NT2/D1 (cell line): ENCODE measurements around the gene SNX12.

Experiments
- DNase-seq: peaks from one replicate; pipeline ENCODE4 v3.0.0-alpha.2; 2011; ENCODE audit warnings: low read depth, low spot score
- H3K27me3 ChIP-seq: 2 replicates; pipeline ENCODE4 v1.6.0; 2011; ENCODE audit warnings: mild to moderate bottlenecking; ENCODE audit not compliant: insufficient read length, insufficient read depth
- H3K36me3 ChIP-seq: 2 replicates; pipeline ENCODE4 v1.6.1; 2011; ENCODE audit warnings: mild to moderate bottlenecking, low read length, mixed read lengths; ENCODE audit not compliant: insufficient read depth, insufficient read length
- H3K4me1 ChIP-seq: 2 replicates; pipeline ENCODE4 v1.5.1; 2011; ENCODE audit not compliant: insufficient read depth, insufficient read length
- H3K4me3 ChIP-seq: 2 replicates; pipeline ENCODE4 v1.5.1; 2011; ENCODE audit warnings: low read depth; ENCODE audit not compliant: insufficient read length
- H3K9ac ChIP-seq: 2 replicates; pipeline ENCODE4 v1.6.0; 2011; ENCODE audit warnings: low read depth; ENCODE audit not compliant: insufficient read length
- H3K9me3 ChIP-seq: 2 replicates; pipeline ENCODE4 v1.5.1; 2011; ENCODE audit warnings: mild to moderate bottlenecking, low read length; ENCODE audit not compliant: insufficient read depth
- SUZ12 ChIP-seq: IDR thresholded peaks from 2 replicates; pipeline ENCODE4 v1.6.1; 2011; ENCODE audit not compliant: insufficient read length, insufficient read depth; ENCODE audit errors: extremely low read depth
- YY1 ChIP-seq: IDR thresholded peaks from 2 replicates; pipeline ENCODE4 v1.6.1; 2011; ENCODE audit not compliant: insufficient read length, insufficient read depth
- ZNF274 ChIP-seq: IDR thresholded peaks from 2 replicates; pipeline ENCODE4 v1.6.1; 2011; ENCODE audit warnings: mild to moderate bottlenecking, low read depth, low read length

SNX12 gene

DNA sequence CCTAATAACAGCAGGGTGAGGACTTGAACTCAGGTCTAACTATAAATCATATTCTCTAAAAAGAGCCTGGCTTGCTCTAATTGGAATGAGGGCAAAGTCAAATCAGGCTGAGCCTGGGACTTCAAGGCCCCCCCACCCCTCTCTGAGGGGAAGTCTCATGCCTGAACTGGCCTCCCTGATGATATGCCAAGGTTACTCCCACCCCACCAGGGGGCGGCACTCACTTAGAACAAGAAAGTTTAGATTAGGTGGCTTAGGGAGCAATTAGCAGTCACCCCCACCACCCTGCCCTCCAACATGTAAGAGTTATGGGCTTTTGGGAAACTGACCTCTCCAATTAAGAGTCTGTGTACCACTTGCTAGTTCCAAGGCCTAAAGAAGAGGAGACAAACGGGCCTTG, 30.2 kb upstream of the SNX12 start:
- no peak for DNase-seq
- no peak overlapping the region for H3K4me3 ChIP-seq
- no peaks in the 10 kb centered on the region for H3K9me3 ChIP-seq

DNA sequence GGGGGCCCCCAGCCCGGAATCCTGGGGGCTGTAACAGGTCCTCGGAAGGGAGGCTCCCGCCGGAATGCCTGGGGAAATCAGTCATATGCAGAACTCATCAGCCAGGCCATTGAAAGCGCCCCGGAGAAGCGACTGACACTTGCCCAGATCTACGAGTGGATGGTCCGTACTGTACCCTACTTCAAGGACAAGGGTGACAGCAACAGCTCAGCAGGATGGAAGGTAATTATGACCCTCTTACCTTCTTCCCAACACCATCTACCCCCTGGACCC, 28.6 kb upstream of the SNX12 start:
- peaks cover 21% of the 10 kb centered on the region for H3K4me1 ChIP-seq
- peak overlapping the region; percentile 74 for H3K4me3 ChIP-seq
- H3K9ac ChIP-seq: peak overlapping the region; percentile 88
- DNase-seq: no peak
- TF ChIP-seq ZNF274 (no peak), YY1 (no peak), SUZ12 (no peak)
- peaks cover 7% of the 10 kb centered on the region for H3K36me3 ChIP-seq
- no peaks in the 10 kb centered on the region for H3K9me3 ChIP-seq
- H3K27me3 ChIP-seq: peaks cover 11% of the 10 kb centered on the region

More for the DNA sequence above, 30.2 kb upstream of the SNX12 start:
- Histone ChIP-seq H3K4me1 (peaks cover 21% of the 10 kb centered on the region), H3K27me3 (peaks cover 11% of the 10 kb centered on the region), H3K9ac (no peak overlapping the region), H3K36me3 (peaks cover 10% of the 10 kb centered on the region)
- TF ChIP-seq SUZ12 (no peak), YY1 (no peak), ZNF274 (no peak)

DNA sequence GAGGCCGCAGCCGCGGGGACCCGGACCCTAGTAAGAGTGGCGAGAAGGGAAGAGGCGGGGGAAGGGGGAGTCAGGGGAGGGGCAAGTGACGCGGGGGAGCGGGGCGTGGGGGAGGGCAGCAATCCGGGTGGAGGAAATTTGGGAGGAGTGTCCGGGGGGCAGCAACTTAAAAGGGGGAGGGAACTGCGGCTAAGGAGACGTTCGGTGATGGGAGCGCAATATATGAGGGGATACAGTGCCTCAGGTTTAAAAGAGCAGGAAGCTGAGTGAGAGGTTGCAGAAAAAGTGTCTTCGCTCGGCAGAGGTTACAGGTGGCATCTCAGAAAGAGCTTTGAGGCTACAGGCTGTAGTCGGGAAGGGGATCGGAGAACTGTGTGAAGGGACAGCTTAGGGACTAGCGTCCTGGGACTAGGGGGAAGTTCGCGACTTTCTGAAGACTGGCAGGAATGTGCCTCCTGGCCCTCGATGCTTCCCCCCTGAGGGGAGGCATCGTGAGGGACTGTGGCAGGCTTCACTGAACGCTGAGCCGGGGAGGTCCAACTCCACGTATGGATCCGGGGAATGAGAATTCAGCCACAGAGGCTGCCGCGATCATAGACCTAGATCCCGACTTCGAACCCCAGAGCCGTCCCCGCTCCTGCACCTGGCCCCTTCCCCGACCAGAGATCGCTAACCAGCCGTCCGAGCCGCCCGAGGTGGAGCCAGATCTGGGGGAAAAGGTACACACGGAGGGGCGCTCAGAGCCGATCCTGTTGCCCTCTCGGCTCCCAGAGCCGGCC, 28.0 kb upstream of the SNX12 start:
- H3K4me1 ChIP-seq: peaks cover 19% of the 10 kb centered on the region
- peak; percentile 25 for DNase-seq
- peaks cover 11% of the 10 kb centered on the region for H3K27me3 ChIP-seq
- TF ChIP-seq YY1 (no peak), ZNF274 (no peak), SUZ12 (no peak)
- no peaks in the 10 kb centered on the region for H3K9me3 ChIP-seq
- H3K9ac ChIP-seq: peak overlapping the region; percentile 88
- H3K4me3 ChIP-seq: peak overlapping the region; percentile 74
- peaks cover 3% of the 10 kb centered on the region for H3K36me3 ChIP-seq

DNA sequence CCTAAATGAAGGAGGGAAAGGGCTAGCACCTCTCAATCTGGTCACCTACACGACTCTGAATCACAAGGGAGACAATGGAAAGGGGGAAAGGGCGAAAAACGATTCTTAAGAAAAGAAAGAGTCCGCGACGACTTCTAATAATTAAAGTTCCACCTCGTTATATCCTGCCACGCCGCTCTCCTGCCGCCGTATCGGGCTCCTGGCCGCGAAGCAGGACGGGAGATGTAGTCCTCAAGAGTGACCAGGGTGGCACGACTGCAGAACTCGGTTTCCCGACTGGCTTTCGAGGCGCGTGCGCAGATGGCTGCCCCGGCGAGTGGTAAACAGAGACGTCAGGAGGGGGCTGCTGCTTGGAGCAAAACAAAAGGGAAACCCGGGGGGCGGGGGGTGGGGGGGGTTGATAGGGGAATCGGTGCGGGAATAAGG, 27.4 kb upstream of the SNX12 start, which contains the start of gene FOXO4:
Gene FOXO4, plus strand, starts transcription at position 297 of the 426 bp plus-strand sequence. CDS start 678 bp downstream, outside the sequence.
- TF ChIP-seq ZNF274 (no peak), YY1 (no peak), SUZ12 (no peak)
- Histone ChIP-seq H3K4me3 (peak within 1 kb of the TSS; percentile 74), H3K36me3 (no peaks in the 10 kb centered on the region), H3K9ac (peak within 1 kb of the TSS; percentile 88), H3K4me1 (peaks cover 14% of the 10 kb centered on the region), H3K9me3 (no peaks in the 10 kb centered on the region), H3K27me3 (peaks cover 11% of the 10 kb centered on the region)
- peak; percentile 86 for DNase-seq

DNA sequence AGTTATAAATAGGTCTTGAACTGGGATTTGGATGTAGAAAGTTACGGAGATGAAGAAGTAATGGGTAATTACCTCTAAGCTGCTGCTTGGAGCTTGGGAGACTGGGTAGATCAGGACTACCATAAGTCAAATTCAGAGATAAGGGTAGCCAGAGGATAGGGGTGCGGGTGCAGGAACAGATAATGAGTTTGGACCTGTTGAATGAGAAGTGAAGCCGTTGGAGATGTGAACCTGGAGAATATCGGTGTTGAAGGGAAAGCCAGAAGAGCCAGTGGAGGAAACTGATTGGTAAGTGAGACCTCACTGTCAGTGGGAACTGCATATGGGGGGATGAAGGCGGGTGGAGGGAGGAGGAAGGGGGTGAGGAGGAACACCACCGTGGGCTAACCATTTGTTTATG, 26.9 kb upstream of the SNX12 start:
- Histone ChIP-seq H3K4me1 (peaks cover 12% of the 10 kb centered on the region), H3K4me3 (peak overlapping the region; percentile 69), H3K36me3 (no peaks in the 10 kb centered on the region), H3K9ac (peak overlapping the region; percentile 76), H3K9me3 (no peaks in the 10 kb centered on the region), H3K27me3 (peaks cover 11% of the 10 kb centered on the region)
- DNase-seq: no peak
- no peak for TF ChIP-seq YY1

DNA sequence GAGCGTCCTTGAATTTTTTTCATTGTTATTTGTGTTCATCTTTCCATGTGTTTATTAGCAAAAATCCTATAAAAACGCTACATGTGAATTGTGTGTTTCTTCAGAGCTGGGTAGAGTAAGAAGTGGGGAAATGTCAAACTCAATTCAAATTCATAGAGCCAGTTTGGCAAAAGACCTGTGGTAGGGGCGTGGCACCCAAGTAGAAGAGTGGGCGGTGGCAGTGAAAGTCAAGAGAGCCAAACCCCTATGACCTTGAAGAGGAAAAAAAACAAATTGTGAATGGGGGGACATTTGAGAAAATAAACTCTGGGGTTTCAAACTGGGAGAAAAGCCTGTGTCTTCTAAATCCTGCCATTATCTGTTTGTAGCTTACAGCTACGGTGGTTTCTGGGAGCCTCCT, 23.1 kb upstream of the SNX12 start:
- Histone ChIP-seq H3K9ac (no peak overlapping the region), H3K4me1 (peaks cover 2% of the 10 kb centered on the region), H3K36me3 (no peaks in the 10 kb centered on the region), H3K4me3 (no peak overlapping the region), H3K27me3 (no peaks in the 10 kb centered on the region), H3K9me3 (no peaks in the 10 kb centered on the region)
- TF ChIP-seq YY1 (no peak), SUZ12 (no peak), ZNF274 (no peak)
- no peak for DNase-seq

DNA sequence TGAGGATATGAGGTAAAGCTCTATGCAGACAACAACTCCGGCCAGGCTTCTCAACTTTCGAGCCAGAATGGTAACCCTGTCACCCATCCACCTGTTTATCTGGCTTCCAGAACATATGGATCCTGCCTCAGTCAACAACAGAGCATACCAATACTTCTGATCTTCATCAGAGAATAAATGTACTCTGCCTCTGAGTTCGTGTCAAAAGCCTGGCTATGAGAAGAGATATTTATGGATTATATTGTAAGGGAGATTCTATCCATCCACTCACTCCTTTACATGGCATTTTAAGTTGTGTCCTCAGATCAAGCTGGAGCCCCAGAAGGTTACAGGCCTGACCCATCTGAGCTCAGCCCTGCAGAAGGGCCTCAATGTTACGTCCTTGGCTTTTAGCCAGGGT, 17.8 kb upstream of the SNX12 start:
- Histone ChIP-seq H3K9me3 (no peaks in the 10 kb centered on the region), H3K9ac (no peak overlapping the region), H3K36me3 (no peaks in the 10 kb centered on the region), H3K4me1 (no peaks in the 10 kb centered on the region), H3K4me3 (no peak overlapping the region), H3K27me3 (no peaks in the 10 kb centered on the region)
- DNase-seq: no peak
- TF ChIP-seq SUZ12: no peak
- no peak for TF ChIP-seq ZNF274
- no peak for TF ChIP-seq YY1
